ENCODE data around the gene EMX2.
"Not testable (repeated sequence)": the region's sequence is repeated elsewhere in the genome, so short reads cannot be mapped to it uniquely, and the experiment has no call there.

EMX2 gene

GRCh38 chr10:117581961-117582360 is 39.4 kb downstream of the EMX2 start:
- no peak for DNase-seq (ENCODE audit: low read depth, low spot score)
- no peak overlapping the region for H3K4me3 ChIP-seq (ENCODE audit: low read depth, low read length)
- POLR2A ChIA-PET, result no interaction called here
- no peak for TF ChIP-seq CTCF (IDR thresholded peaks at IDR 0.05; ENCODE audit: insufficient read depth, low read length, missing control alignments)
- CTCF ChIA-PET, result no interaction called here

- CTCF ChIA-PET, result not testable (repeated sequence)
These were observed 42.3 kb downstream of the EMX2 start for GRCh38 chr10:117584831-117585230.

GRCh38 chr10:117587036-117587435 is 44.5 kb downstream of the EMX2 start:
- CTCF ChIA-PET, result no interaction called here
- no peak overlapping the region for H3K4me3 ChIP-seq (ENCODE audit: low read depth, low read length)
- DNase-seq (ENCODE audit: low read depth, low spot score), result no peak
- TF ChIP-seq CTCF (IDR thresholded peaks at IDR 0.05; ENCODE audit: insufficient read depth, low read length, missing control alignments), result no peak
- POLR2A ChIA-PET, result no interaction called here

More at GRCh38 chr10:117584831-117585230, 42.3 kb downstream of the EMX2 start:
- DNase-seq (ENCODE audit: low read depth, low spot score); POLR2A ChIA-PET; H3K4me3 ChIP-seq (ENCODE audit: low read depth, low read length): not testable (repeated sequence)

- no peak overlapping the region for H3K4me3 ChIP-seq (ENCODE audit: low read depth, low read length)
- ChIA-PET POLR2A (no interaction called here), CTCF (no interaction called here)
- DNase-seq (ENCODE audit: low read depth, low spot score), result no peak
- no peak for TF ChIP-seq CTCF (IDR thresholded peaks at IDR 0.05; ENCODE audit: insufficient read depth, low read length, missing control alignments)
These were observed 47.7 kb downstream of the EMX2 start for GRCh38 chr10:117590101-117590875.

- POLR2A ChIA-PET, result no interaction called here
- CTCF ChIA-PET, result no interaction called here
- DNase-seq (ENCODE audit: low read depth, low spot score), result no peak
- TF ChIP-seq CTCF (IDR thresholded peaks at IDR 0.05; ENCODE audit: insufficient read depth, low read length, missing control alignments), result no peak
- H3K4me3 ChIP-seq (ENCODE audit: low read depth, low read length), result no peak overlapping the region
These were observed 48.5 kb downstream of the EMX2 start for GRCh38 chr10:117591043-117591442.

- no peak for TF ChIP-seq CTCF (IDR thresholded peaks at IDR 0.05; ENCODE audit: insufficient read depth, low read length, missing control alignments)
- no peak for DNase-seq (ENCODE audit: low read depth, low spot score)
- no peak overlapping the region for H3K4me3 ChIP-seq (ENCODE audit: low read depth, low read length)
- CTCF ChIA-PET, result no interaction called here
- POLR2A ChIA-PET, result no interaction called here
These were observed 52.2 kb downstream of the EMX2 start for GRCh38 chr10:117594722-117595121.

- ChIA-PET POLR2A (no interaction called here), CTCF (no interaction called here)
- no peak for DNase-seq (ENCODE audit: low read depth, low spot score)
- TF ChIP-seq CTCF (IDR thresholded peaks at IDR 0.05; ENCODE audit: insufficient read depth, low read length, missing control alignments), result no peak
- H3K4me3 ChIP-seq (ENCODE audit: low read depth, low read length), result no peak overlapping the region
These were observed 54.2 kb downstream of the EMX2 start for GRCh38 chr10:117596706-117597105.

Data from AG04449 (cell line).